IPS-18c (cell line): ENCODE results near the gene GRAP.

ENCODE experiments used
- H3K4me3 ChIP-seq: 2 replicates; pipeline ENCODE4 v1.7.0; 2013; ENCODE audit warnings: low read depth, mild to moderate bottlenecking, low read length, moderate library complexity; ENCODE audit not compliant: insufficient read depth
- H3K9me3 ChIP-seq: one replicate; pipeline ENCODE4 v1.6.1; 2013; ENCODE audit warnings: mild to moderate bottlenecking, low read length, moderate library complexity; ENCODE audit not compliant: control insufficient read depth, insufficient read depth

GRAP gene

DNA sequence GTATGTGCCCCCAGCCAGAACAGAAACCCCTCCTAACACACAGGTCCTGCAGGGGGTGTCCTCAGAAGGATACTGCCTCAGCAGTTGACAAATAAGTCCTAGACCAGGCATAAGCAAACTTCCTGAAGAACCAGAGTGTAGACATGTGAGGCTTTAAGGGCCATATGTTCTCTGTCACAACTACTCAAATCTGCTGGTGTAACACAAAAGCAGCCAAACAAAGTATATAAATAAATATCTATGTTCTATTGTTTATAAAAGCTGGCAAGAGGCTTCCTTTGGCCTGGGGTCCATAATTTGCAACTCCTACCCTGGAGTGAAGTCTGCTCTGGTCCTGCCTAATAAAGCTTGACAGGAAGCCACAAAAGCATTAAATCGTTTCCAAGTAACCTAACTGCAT is 52.1 kb downstream of the GRAP start:
- Histone ChIP-seq H3K4me3 (no peak overlapping the region), H3K9me3 (no peaks in the 10 kb centered on the region)

DNA sequence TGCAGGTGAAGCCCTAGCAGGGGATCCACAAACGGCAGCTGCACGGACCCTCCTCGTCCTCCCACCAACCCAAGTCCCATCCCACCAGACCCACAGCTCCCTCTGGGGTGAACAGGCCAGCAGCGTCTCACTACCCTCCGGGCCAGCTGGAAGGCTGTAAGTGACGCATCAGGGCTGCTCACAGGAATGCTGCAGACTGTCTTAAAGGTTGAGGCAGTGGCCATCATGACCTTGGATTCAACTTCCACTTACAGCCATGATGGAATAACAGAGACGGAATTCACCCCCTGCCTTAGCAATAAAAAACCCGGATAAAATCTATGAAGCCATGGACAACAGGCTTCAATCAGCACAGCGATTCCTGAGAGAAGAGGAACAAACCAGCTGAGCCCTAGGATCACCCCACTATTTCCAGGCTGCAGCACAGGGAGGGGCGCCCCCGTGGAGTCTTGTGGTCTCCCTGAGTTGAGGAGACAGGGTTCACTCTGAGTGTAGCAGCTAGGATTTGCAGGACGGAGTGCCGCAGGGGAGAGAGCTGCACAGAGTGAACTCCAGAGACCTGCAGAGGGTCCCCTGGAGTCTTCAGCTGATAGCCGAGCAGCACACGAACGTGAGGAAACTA is 52.7 kb downstream of the GRAP start:
- Histone ChIP-seq H3K4me3 (no peak overlapping the region), H3K9me3 (no peaks in the 10 kb centered on the region)

DNA sequence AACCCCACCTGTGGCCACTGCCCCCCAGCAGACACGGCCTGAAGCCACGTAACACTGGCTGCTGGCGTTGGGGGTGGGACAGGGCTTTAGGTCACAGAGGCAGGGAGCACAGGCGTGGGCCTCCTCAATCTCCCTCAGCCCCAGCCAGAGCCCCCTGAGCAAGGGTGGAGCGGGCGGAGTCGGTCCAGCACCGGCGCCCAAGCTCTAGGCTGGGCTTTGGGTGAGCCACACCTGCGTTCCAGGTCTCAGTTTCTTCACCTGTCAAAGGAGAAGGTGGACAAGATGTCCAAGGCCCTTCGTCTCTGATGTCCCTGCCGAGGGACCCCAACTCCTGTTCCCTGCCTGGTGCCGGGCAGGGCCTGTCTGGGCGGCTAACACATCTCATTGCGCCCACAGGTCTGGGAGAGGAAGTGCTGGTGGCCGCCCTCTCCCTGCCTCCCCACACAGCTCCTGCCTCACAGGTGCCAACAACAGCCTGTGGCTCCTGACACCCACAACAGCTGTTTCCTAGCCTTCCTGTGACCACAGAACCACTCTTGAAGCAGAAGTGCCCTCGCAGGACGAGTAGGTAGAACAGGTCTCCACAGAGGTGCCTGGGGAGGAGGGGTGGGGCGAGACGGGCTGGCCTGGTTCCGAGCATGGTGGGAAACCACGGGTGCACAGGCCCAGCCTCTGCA is 54.2 kb downstream of the GRAP start:
- Histone ChIP-seq H3K4me3 (no peak overlapping the region), H3K9me3 (no peaks in the 10 kb centered on the region)

DNA sequence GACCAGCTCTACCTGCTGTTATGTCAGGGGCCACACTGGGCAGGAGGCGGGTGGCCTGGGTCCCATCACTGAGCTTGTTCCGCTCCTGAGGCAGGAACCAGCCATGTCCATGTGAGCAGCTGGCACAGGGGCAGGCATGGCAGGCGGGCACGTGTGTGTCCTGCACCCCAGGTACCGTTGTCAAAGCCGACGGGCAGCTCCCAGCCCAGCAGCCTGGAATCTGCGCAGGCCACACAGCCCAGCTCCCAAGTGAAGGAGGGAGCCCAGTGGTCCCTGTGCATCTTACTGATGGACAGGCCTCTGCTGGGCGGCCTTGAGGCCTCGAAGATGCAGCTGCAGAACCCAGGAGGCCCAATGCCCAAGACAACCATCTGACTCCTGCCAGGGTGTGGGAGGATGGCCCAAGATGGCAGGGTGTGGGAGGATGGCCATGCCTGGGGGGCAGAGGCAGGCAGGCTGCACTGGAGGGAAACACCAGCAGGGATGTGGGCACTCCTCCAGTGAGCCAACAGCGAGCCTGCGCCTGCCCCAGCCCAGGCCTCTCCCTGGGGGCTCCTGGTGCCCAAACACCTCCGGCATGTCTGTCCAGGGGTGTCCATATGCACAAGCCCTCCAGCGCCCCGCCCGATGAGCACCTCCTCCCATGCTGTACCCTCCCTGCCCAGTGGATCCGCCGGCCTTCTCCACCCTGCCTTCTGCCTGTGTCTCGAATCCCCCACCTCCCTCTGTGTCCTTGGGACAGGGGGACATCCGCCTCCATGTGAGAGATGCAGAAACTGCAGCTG is 55.0 kb downstream of the GRAP start:
- H3K9me3 ChIP-seq, result no peaks in the 10 kb centered on the region
- no peak overlapping the region for H3K4me3 ChIP-seq

DNA sequence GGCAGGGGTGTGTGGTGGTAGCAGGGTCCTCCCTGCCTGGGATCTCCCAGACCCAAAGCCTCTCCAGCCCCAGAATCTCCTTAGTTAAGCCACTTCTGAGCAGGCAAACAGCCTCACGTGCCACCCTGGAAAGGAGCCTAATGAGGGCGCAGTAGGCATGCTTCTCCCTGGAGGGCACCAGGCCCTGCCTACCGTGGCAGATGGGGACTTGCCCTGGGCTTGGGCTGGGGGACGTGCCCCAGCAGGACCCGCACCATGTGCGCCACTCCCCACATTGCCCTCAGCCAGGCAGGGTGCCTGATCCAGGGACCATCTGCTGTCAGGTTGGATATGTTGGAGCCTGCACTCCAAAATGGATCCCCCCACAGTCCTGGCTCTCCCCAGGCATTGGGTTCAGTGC is 56.4 kb downstream of the GRAP start:
- no peaks in the 10 kb centered on the region for H3K9me3 ChIP-seq
- no peak overlapping the region for H3K4me3 ChIP-seq

DNA sequence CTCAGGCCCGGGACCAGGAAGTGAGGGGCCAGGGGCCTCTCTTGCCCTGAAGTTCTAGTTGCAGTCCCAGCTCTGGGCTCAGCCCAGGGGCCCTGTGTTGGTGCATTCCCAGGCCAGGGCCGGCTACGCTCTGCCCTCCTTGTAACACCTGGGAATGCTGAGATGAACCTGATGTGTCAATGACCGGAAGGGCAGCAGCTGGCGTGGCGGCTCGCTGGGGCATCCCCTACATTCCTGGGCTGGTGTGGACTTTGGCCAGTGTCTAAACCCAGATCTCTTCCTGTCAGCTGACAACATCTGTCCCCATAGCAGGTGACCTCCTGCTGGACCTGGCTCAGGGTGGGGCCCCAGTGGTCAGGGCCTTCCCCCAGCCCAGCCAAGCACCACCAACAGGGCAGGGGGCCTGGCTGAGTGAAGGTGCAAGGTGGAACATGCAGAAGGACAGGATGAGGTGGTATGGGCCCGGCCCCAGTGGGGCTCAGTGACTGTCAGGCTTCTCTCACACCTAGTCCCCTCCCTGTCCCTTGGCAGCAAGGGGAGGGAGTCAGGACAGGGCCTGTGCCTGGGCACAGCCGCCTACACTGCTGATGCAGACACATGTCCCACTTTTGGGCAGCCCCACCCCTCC is 58.1 kb downstream of the GRAP start:
- no peak overlapping the region for H3K4me3 ChIP-seq
- no peaks in the 10 kb centered on the region for H3K9me3 ChIP-seq

DNA sequence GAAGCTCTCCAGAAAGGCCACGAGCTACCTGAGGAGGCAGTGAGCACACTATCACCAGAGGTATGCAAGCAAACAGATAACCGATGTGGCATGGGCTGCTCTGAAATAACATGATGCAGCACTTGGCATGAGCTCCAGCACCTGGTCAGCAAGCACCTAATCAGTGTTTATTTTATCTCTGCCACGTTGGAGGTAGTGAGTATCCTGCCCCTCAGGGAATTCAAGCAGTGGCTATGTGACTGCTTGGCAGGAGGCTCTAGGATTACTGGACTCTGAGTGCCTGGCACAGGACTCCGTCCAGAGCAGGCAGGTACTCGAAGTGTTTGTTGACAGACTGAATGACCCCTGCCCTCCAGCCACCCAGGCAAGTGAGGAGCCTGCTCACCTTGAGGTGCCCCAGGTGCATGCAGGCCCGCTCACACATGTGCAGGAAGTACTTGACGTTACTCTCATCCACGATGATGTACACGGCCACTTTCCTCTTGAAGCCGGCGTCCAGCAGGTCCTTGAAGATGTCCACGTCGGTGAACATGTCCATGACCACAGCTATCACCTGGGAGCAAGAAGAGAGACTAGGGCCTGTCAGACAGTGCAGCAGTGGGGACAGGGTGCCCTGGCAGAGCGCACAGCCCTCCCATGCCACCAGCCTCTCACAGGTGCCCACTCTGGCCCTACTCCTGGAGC is 58.8 kb downstream of the GRAP start:
- no peak overlapping the region for H3K4me3 ChIP-seq
- H3K9me3 ChIP-seq, result no peaks in the 10 kb centered on the region

DNA sequence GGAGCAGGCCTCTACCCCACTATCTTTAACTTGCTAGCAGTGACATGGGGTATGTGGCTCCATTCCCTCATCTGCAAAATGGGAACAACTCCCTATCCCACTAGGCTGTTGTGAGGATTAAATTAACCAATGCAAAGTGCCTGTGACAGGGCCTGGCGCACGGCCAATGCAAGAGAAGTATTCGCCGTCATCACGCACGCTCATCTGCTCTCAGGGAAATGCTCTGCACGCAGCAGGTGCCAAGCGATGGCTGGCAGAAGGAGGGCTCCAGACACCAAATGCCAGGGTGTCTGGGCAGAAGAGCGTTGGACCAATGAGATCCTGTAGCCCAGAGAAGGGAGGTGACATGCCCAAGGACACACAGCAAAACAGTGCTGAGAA is 59.5 kb downstream of the GRAP start:
- Histone ChIP-seq H3K9me3 (no peaks in the 10 kb centered on the region), H3K4me3 (no peak overlapping the region)

DNA sequence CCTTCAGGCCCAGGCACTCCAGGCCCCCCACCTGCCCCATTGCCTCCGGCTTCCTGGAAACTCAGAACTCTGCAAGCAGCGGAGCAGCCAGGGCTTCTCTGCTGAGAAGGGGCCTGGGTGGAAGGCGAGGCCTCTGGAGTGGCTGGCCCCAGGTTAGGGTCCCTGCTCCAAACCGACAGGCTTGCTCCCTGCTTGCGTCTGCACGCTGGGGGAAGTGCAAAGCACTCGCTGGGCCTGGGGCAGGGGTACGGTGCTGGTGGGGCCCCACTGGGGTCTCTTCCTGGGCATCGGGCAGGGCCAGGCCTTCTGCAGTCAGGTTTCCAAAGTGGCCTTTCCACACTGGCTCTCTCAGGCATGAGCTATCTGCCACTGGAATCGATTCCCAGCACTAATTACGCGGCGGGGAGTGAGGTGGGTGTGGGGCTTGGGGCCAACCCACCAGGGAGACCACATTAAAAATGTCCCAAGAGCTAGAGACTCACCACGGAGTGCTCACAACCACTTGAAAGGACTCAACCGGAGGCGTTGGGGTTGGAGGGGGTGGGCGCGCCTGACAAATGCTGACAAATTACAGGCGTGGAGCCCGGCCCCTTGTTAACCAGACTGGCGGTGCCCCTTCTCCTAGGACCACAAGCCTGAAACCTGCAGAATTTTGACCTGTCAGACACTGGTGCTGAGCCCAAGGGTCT is 60.1 kb downstream of the GRAP start:
- no peaks in the 10 kb centered on the region for H3K9me3 ChIP-seq
- no peak overlapping the region for H3K4me3 ChIP-seq

DNA sequence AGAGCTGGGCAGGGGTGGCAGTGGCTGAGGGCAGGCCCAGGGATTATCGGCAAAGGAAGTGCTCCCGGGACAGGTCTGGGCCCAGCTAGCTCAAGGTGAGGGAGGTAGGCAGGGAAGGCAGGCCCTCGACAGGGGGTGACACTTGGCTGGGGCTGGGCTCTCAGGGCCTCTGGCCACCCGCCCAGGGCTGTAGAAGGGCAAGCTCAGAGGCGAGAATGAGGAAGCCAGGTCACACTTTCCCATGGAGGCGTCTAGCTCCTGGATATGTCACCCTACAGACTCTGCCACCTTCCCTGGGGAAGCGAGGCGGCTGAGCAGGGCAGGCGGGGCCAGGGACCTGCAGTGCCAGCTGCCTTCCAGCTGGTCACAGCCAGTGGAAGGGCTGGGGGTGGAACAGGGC is 61.3 kb downstream of the GRAP start:
- Histone ChIP-seq H3K4me3 (no peak overlapping the region), H3K9me3 (no peaks in the 10 kb centered on the region)

DNA sequence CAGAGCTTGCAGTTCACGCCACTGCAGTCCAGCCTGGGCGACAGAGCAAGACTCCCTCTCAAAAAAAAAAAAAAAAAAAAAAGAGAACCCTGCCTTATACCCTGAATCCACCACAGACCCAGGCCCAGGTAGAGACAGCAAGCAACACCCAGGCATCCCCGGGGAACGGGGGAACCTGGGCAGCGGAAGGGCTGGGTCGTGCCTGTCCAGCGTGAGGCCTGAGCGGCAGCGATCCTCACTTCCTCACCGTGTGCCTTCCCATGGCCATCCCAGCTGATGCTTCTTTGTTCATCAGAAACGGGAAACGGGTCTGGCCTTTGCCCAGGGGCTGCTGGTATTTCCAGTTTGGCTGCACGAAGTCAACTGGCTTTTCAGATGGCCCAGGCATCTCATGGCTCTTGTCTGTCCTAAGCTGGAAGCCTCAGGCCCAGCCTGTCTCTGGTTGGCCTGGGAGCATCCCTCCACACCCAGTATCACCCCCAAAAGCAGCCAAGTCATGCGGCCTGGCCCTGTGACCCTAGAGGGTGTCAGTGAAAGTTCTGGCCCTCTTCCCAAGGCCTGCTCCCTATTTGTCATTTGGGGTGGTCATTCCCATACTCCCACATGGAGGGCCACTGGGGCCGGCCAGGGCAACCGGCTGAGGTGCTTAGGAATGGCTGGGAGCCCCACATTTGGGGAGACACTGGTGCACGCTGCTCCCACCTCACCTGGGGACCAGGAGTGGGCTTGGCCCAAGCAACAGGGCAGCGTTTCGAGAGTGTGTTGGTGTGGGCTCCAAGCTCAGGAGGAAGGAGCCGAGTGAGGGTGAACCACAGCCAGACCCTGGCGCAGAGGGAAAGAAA is 62.3 kb downstream of the GRAP start:
- no peak overlapping the region for H3K4me3 ChIP-seq
- H3K9me3 ChIP-seq, result no peaks in the 10 kb centered on the region

DNA sequence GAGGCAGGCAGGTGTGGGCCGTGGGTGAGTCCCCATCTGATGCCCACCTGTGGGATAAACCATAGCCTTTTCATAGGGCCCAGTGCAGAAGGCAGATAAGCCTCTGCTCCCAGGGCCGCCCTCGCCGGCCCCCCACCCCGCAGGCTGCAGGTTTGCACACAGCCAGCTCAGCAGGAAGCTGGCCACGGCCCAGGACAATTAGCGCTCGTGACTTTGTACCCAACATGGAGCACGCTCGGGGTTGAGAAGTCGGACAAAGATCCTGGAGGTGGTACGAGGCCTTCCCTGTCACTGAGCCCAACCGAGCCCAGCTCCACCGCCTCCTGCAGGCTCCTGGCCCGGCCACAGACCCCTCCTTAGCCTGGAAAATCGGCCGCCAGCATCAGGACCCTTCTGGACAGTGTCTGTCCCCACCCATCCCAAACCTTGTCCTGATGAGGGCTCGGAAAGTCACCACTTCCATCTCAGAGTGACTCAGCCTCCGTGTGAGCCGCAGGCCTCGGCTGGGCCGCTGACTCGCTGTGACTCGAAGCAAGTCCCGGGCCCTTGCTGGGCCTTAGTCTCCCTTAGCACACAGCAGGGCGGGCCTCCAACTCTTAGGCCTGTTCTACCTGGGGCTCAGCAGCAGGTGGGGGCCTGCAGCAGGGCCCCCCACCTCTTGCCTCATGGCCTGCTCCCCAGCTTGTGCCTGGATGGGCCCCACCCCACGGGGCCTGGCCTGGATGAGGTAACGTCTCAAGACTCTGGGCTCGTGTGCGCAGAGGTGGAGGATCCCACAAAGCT is 64.9 kb downstream of the GRAP start:
- Histone ChIP-seq H3K9me3 (no peaks in the 10 kb centered on the region), H3K4me3 (no peak overlapping the region)

DNA sequence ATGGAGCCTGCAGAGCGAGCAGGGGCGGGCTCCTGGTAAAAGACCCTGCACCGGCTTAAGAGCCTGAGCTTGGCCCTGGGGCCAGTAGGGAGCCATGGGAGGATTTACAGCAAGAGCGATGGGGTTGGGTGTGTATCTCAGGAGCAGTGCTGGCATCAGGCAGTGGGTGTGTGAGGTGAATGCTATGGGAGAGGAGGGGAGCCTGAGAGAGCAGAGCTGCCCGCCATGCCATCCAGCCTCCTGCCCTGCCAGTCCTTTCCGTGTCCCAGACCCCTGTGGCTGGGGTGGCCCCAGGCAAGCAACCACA is 65.5 kb downstream of the GRAP start:
- Histone ChIP-seq H3K9me3 (no peaks in the 10 kb centered on the region), H3K4me3 (no peak overlapping the region)

DNA sequence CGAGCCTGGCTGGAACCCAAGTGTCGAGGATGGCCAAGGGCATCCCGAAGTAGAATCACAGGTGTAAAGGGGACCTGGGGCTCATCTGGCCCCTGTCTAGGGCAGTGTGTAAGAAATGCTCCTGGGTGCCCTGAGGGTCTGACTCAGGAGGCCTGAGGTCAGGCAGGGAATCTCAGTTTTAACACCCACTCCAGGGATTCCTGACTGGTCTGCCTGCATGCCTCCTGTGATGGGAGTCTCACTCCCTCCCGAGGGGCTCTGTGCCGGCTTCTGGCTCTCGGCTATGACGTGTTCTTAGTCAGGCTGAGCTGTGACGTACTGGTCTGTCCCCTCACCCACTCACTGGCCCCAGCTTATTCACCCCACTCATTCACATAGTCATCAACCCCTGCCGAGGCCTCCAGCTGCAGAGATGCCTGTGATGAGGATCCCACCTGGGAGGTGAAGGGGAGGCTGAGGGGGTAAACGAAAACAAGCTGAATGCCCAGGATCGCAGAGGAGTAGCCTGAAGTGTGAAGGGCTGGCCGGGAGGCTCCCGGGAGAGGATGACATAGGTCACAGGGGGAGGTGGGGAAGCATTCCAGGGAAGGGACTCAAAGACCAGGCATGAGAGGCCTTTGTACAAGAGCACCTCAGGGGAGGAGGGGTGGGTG is 65.9 kb downstream of the GRAP start:
- no peaks in the 10 kb centered on the region for H3K9me3 ChIP-seq

DNA sequence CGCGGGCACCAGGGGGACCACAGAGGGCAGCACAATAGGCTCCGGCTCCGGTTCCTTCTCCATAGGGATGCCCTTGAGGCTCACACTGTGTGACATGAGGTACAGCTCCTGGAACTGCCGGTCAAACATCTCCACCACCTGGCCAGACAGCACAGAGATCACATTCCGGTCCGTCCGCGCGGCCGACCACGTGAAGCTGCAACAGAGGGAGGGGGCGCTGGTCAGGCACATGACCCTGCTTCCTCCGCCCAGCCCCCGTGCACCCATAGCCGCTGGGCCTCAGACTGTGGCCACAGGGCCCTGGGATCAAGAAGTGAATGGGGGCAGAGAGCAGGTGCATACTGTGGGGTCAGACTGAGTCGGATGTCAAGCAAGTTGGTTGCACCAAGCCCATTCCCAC is 68.1 kb downstream of the GRAP start:
- H3K4me3 ChIP-seq, result no peak overlapping the region
- no peaks in the 10 kb centered on the region for H3K9me3 ChIP-seq

More for the DNA sequence above, 65.9 kb downstream of the GRAP start:
- no peak overlapping the region for H3K4me3 ChIP-seq
